ENCODE measurements around the gene TGFBRAP1.

Gene TGFBRAP1

GRCh38 chr2:105279126-105279525 is 50.4 kb downstream of the TGFBRAP1 start:
- POLR2A ChIA-PET: no interaction called here
- TF ChIP-seq CTCF (IDR thresholded peaks at IDR 0.05; ENCODE audit: control extremely low read depth, extremely low read depth, low read depth, missing control alignments): no peak

GRCh38 chr2:105278654-105279053 is 50.9 kb downstream of the TGFBRAP1 start:
- CTCF ChIA-PET: interaction anchor here (1.0 to 1.4 kb wide), 3 partner anchors 10 to 22 kb away, joined by 3 to 4 read pairs (median 4); no protein-coding TSS in a partner anchor
- no peak for DNase-seq (ENCODE audit: extremely low spot score)
- TF ChIP-seq CTCF (IDR thresholded peaks at IDR 0.05; ENCODE audit: control extremely low read depth, extremely low read depth, low read depth, missing control alignments): no peak
- POLR2A ChIA-PET: no interaction called here

More at GRCh38 chr2:105279126-105279525, 50.4 kb downstream of the TGFBRAP1 start:
- DNase-seq (ENCODE audit: extremely low spot score): no peak
- CTCF ChIA-PET: interaction anchor here (1.4 kb wide), 2 partner anchors 12 to 22 kb away, joined by 3 to 4 read pairs; no protein-coding TSS in a partner anchor

- ChIA-PET POLR2A (no interaction called here), CTCF (no interaction called here)
- TF ChIP-seq CTCF (IDR thresholded peaks at IDR 0.05; ENCODE audit: control extremely low read depth, extremely low read depth, low read depth, missing control alignments): no peak
- no peak for DNase-seq (ENCODE audit: extremely low spot score)
These were observed 55.5 kb downstream of the TGFBRAP1 start for GRCh38 chr2:105274046-105274445.

- no peak for DNase-seq (ENCODE audit: extremely low spot score)
- ChIA-PET CTCF (interaction anchor here (1.1 to 1.6 kb wide), 5 partner anchors 10 to 33 kb away, joined by 3 to 5 read pairs (median 3); no protein-coding TSS in a partner anchor), POLR2A (no interaction called here)
- TF ChIP-seq CTCF (IDR thresholded peaks at IDR 0.05; ENCODE audit: control extremely low read depth, extremely low read depth, low read depth, missing control alignments): no peak
These were observed 57.4 kb downstream of the TGFBRAP1 start for GRCh38 chr2:105272176-105272575.

- POLR2A ChIA-PET: no interaction called here
- TF ChIP-seq CTCF (IDR thresholded peaks at IDR 0.05; ENCODE audit: control extremely low read depth, extremely low read depth, low read depth, missing control alignments): no peak
- CTCF ChIA-PET: interaction anchor here (1.1 to 1.5 kb wide), 5 partner anchors 11 to 33 kb away, joined by 3 to 5 read pairs (median 3); no protein-coding TSS in a partner anchor
- DNase-seq (ENCODE audit: extremely low spot score): no peak
These were observed 58.0 kb downstream of the TGFBRAP1 start for GRCh38 chr2:105271393-105272045.

GRCh38 chr2:105269426-105269825 is 60.1 kb downstream of the TGFBRAP1 start:
- CTCF ChIA-PET: interaction anchor here (1.0 kb wide), 1 partner anchor 19 kb away, joined by 3 read pairs; no protein-coding TSS in a partner anchor
- POLR2A ChIA-PET: no interaction called here
- no peak for TF ChIP-seq CTCF (IDR thresholded peaks at IDR 0.05; ENCODE audit: control extremely low read depth, extremely low read depth, low read depth, missing control alignments)
- no peak for DNase-seq (ENCODE audit: extremely low spot score)

Measured in GM10248 (cell line).